ENCODE results near the gene GNB1. TPM values are rescaled to one million over a fixed set of nuclear protein-coding genes. Genes with fewer than 3 reads are reported as not detected.

Gene GNB1
- total RNA-seq, 4 donors from 2014 or later: 150 to 191 (median 159) TPM

DNA sequence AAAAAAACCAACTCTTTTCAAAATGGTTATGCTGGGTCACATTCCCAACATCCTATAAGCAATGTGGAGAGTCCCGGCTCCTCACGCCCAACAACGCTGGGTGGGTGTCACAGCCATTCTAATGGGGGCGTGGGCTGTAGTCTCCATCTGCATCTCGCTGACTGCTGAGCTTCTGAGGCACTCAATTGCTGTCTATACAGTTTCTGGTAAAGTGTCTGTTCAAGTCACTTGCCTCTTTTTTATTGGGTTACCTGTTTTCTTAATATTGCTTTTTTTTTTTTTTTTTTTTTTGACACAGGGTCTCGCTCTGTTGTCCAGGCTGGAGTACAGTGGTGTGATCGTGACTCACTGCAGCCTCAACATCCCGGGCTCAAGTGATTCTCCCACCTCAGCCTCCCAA lies 54.8 kb downstream of the GNB1 start:
- Histone ChIP-seq H3K36me3 (peaks cover 0 to 27% (median 0%) of the 10 kb centered on the region in 3 donors), H3K4me1 (peaks cover 0 to 59% (median 14%) of the 10 kb centered on the region in 4 donors), H3K9me3 (no peaks in the 10 kb centered on the region), H3K4me3 (no peak overlapping the region), H3K27me3 (no peaks in the 10 kb centered on the region), H3K27ac (no peak overlapping the region)
- TF ChIP-seq EP300 (IDR thresholded peaks at IDR 0.05): no peak
- TF ChIP-seq, protein P1, sequence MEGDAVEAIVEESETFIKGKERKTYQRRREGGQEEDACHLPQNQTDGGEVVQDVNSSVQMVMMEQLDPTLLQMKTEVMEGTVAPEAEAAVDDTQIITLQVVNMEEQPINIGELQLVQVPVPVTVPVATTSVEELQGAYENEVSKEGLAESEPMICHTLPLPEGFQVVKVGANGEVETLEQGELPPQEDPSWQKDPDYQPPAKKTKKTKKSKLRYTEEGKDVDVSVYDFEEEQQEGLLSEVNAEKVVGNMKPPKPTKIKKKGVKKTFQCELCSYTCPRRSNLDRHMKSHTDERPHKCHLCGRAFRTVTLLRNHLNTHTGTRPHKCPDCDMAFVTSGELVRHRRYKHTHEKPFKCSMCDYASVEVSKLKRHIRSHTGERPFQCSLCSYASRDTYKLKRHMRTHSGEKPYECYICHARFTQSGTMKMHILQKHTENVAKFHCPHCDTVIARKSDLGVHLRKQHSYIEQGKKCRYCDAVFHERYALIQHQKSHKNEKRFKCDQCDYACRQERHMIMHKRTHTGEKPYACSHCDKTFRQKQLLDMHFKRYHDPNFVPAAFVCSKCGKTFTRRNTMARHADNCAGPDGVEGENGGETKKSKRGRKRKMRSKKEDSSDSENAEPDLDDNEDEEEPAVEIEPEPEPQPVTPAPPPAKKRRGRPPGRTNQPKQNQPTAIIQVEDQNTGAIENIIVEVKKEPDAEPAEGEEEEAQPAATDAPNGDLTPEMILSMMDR (IDR thresholded peaks at IDR 0.05): no peak
- no peak for TF ChIP-seq POLR2A (IDR thresholded peaks at IDR 0.05)
- 91 to 96% methylated on average over 8 of the region's 8 CpGs for WGBS, 2 donors
- DNase-seq (ENCODE audit: low spot score in 2 of 2): no peak

- Histone ChIP-seq H3K27me3 (no peaks in the 10 kb centered on the region), H3K27ac (no peak overlapping the region), H3K9me3 (no peaks in the 10 kb centered on the region), H3K4me1 (peaks cover 0 to 54% (median 9%) of the 10 kb centered on the region in 4 donors), H3K4me3 (no peak overlapping the region), H3K36me3 (peaks cover 0 to 32% (median 0%) of the 10 kb centered on the region in 3 donors)
- TF ChIP-seq, protein P1 (IDR thresholded peaks at IDR 0.05): no peak
- TF ChIP-seq POLR2A (IDR thresholded peaks at IDR 0.05): no peak
- no peak for TF ChIP-seq EP300 (IDR thresholded peaks at IDR 0.05)
- no peak for DNase-seq (ENCODE audit: low spot score in 2 of 2)
- 83 to 94% methylated on average over 3 of the region's 3 CpGs for WGBS, 2 donors
These were observed 55.3 kb downstream of the GNB1 start for GRCh38 chr1:1835546-1835945.

- no peak for DNase-seq (ENCODE audit: low spot score in 2 of 2)
- Histone ChIP-seq H3K4me1 (peaks cover 0 to 44% (median 5%) of the 10 kb centered on the region in 4 donors), H3K36me3 (peaks cover 0 to 39% (median 0%) of the 10 kb centered on the region in 3 donors), H3K9me3 (no peaks in the 10 kb centered on the region), H3K4me3 (no peak overlapping the region), H3K27me3 (no peaks in the 10 kb centered on the region), H3K27ac (no peak overlapping the region)
- no peak for TF ChIP-seq POLR2A (IDR thresholded peaks at IDR 0.05)
- TF ChIP-seq, protein P1 (IDR thresholded peaks at IDR 0.05): no peak
- TF ChIP-seq EP300 (IDR thresholded peaks at IDR 0.05): no peak
- 30 to 31% methylated on average over 6 of the region's 6 CpGs for WGBS, 2 donors
These were observed 57.0 kb downstream of the GNB1 start for GRCh38 chr1:1833916-1834325.

DNA sequence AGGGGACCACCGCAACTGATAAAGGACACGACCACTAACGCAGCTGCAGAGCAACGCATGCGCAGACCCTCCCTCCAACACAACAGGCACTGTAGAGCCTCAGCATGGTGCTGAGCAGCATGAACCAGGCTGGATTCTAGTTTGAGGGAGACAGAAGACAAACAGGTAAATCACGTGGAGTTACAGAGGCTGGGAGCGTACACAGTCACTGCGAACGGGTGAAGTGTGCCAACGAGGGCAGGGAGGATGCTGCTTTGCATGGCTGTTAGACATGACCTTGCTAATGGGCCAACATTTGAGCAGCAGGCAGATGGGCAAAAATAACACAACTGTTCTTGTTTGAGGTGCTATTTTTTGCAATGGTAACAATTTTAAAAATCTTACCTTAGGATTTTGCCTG lies 57.4 kb downstream of the GNB1 start:
- H3K4me3 ChIP-seq: no peak overlapping the region
- peaks cover 0 to 43% (median 5%) of the 10 kb centered on the region in 4 donors for H3K4me1 ChIP-seq
- TF ChIP-seq, protein P1 (IDR thresholded peaks at IDR 0.05): no peak
- TF ChIP-seq EP300 (IDR thresholded peaks at IDR 0.05) (no peak), POLR2A (IDR thresholded peaks at IDR 0.05) (no peak)
- H3K27ac ChIP-seq: no peak overlapping the region
- no peak for DNase-seq (ENCODE audit: low spot score in 2 of 2)
- WGBS, 2 donors: 83 to 85% methylated on average over 10 of the region's 10 CpGs
- no peaks in the 10 kb centered on the region for H3K9me3 ChIP-seq
- no peaks in the 10 kb centered on the region for H3K27me3 ChIP-seq
- peaks cover 0 to 39% (median 0%) of the 10 kb centered on the region in 3 donors for H3K36me3 ChIP-seq

- Histone ChIP-seq H3K27me3 (no peaks in the 10 kb centered on the region), H3K36me3 (peaks cover 0 to 35% (median 0%) of the 10 kb centered on the region in 3 donors), H3K27ac (no peak overlapping the region), H3K4me3 (no peak overlapping the region), H3K4me1 (peaks cover 0 to 48% (median 5%) of the 10 kb centered on the region in 4 donors), H3K9me3 (no peaks in the 10 kb centered on the region)
- 82 to 83% methylated on average over 5 of the region's 5 CpGs for WGBS, 2 donors
- TF ChIP-seq, protein P1 (IDR thresholded peaks at IDR 0.05): no peak
- TF ChIP-seq POLR2A (IDR thresholded peaks at IDR 0.05) (no peak), EP300 (IDR thresholded peaks at IDR 0.05) (no peak)
- no peak for DNase-seq (ENCODE audit: low spot score in 2 of 2)
These were observed 58.1 kb downstream of the GNB1 start for GRCh38 chr1:1832820-1833219.

Measured in tibial nerve (tissue), 4 donors.